H1 (cell line): ENCODE results near the gene MMAA. TPM values are rescaled to one million over a fixed set of nuclear protein-coding genes. Genes with fewer than 3 reads are reported as not detected.

Experiments used
- CTCF ChIA-PET: fragments of 300-600 bp; sonication (Branson Sonifier 250); formaldehyde crosslinking; loops from one replicate; lab custom pipeline; 2021; ENCODE audit not compliant: partially characterized antibody; lab: Charles Lee
- POLR2A ChIA-PET: fragments of 300-600 bp; sonication (Branson Sonifier 250); formaldehyde crosslinking; loops from one replicate; lab custom pipeline; 2021; ENCODE audit warnings: inconsistent platforms; ENCODE audit not compliant: partially characterized antibody; lab: Charles Lee
- DNase-seq, 2 experiments: peaks; one replicate each; pipeline versions ENCODE4 v3.0.0 to v3.0.0-alpha.2; 2010 to 2022; ENCODE audit warnings: low spot score in 2 of 2, low read depth in 1 of 2, mixed read lengths in 1 of 2
- FAIRE-seq: peaks from 2 replicates; lab custom pipeline; 2011; peaks lifted over from hg19 to GRCh38; lab: Jason Lieb, UNC
- H2AFZ ChIP-seq: 2 replicates; pipeline ENCODE4 v1.8.1; 2012; ENCODE audit warnings: low read length, inconsistent platforms
- H2AK5ac ChIP-seq: 2 replicates; pipeline ENCODE4 v1.6.1; 2013; ENCODE audit warnings: low read depth, low read length
- H2BK120ac ChIP-seq: replicated peaks from 2 replicates; pipeline ENCODE3; 2013; ENCODE audit warnings: low read depth, low read length, inconsistent platforms
- H2BK12ac ChIP-seq: 2 replicates; pipeline ENCODE4 v1.6.1; 2013; ENCODE audit warnings: low read depth, low read length
- H2BK15ac ChIP-seq: 2 replicates; pipeline ENCODE4 v1.6.1; 2013; ENCODE audit warnings: low read length
- H2BK20ac ChIP-seq: 2 replicates; pipeline ENCODE4 v1.6.1; 2013; ENCODE audit warnings: low read length
- H2BK5ac ChIP-seq: 2 replicates; pipeline ENCODE4 v1.6.1; 2013; ENCODE audit warnings: low read depth, low read length
- H3K14ac ChIP-seq: 2 replicates; pipeline ENCODE4 v1.6.1; 2013; ENCODE audit warnings: inconsistent platforms; ENCODE audit not compliant: insufficient read length
- H3K18ac ChIP-seq: 2 replicates; pipeline ENCODE4 v1.6.1; 2013; ENCODE audit warnings: low read length; ENCODE audit errors: extremely low read depth
- H3K23ac ChIP-seq: 2 replicates; pipeline ENCODE4 v1.6.1; 2013; ENCODE audit warnings: inconsistent platforms; ENCODE audit not compliant: insufficient read length
- H3K23me2 ChIP-seq: 2 replicates; pipeline ENCODE4 v1.6.1; 2013; ENCODE audit warnings: low read depth, low read length
- H3K27ac ChIP-seq: 2 replicates; pipeline ENCODE4 v1.6.1; 2011; ENCODE audit warnings: low read depth, low read length, inconsistent platforms
- H3K27me3 ChIP-seq, 4 experiments: replicated peaks in 1 of 4; 1 replicate in 1 of 4; 2 replicates in 3 of 4; pipeline versions ENCODE4 v1.6.1 to v1.8.1; 2011 to 2013; ENCODE audit warnings: low read length in 3 of 4, mild to moderate bottlenecking in 3 of 4, inconsistent platforms in 2 of 4, mixed read lengths in 2 of 4, moderate library complexity in 1 of 4; ENCODE audit not compliant: control insufficient read depth in 3 of 4, insufficient read depth in 3 of 4; ENCODE audit errors: extremely low read depth in 1 of 4
- H3K36me3 ChIP-seq, 4 experiments: 2 replicates each; pipeline versions ENCODE4 v1.6.1 to v1.8.1; 2011 to 2013; ENCODE audit warnings: mild to moderate bottlenecking in 4 of 4, low read length in 3 of 4, moderate library complexity in 2 of 4, control low read depth in 1 of 4, inconsistent platforms in 1 of 4; ENCODE audit not compliant: insufficient read depth in 4 of 4, control insufficient read depth in 2 of 4
- H3K4ac ChIP-seq: replicated peaks from 2 replicates; pipeline ENCODE3; 2013; ENCODE audit warnings: low read length, low read depth, mixed read lengths, inconsistent platforms; ENCODE audit not compliant: insufficient read length
- H3K4me1 ChIP-seq, 4 experiments: replicated peaks in 1 of 4; 1 replicate in 1 of 4; 2 replicates in 3 of 4; pipeline versions ENCODE4 v1.6.1 to v1.8.1; 2011 to 2013; ENCODE audit warnings: low read length in 3 of 4, inconsistent platforms in 2 of 4, mixed read lengths in 1 of 4; ENCODE audit not compliant: insufficient read depth in 4 of 4, control insufficient read depth in 3 of 4
- H3K4me2 ChIP-seq, 2 experiments: 2 replicates each; pipeline versions ENCODE4 v1.6.1 to v1.8.1; 2011 to 2013; ENCODE audit warnings: low read depth in 2 of 2, low read length in 2 of 2, control low read depth in 1 of 2, inconsistent platforms in 1 of 2, mild to moderate bottlenecking in 1 of 2; ENCODE audit not compliant: insufficient read depth in 1 of 2
- H3K4me3 ChIP-seq, 4 experiments: fragments of 200-600, 300-600 bp in 1 of 4; sonication (generic), shearing (Covaris generic), sonication (Bioruptor Twin) in 1 of 4; 2 replicates each; pipeline versions ENCODE4 v1.5.1 to v1.8.1; 2011 to 2016; ENCODE audit warnings: low read length in 4 of 4, low read depth in 3 of 4, control low read depth in 2 of 4, inconsistent platforms in 2 of 4, mild to moderate bottlenecking in 2 of 4, mixed read lengths in 1 of 4, moderate library complexity in 1 of 4; ENCODE audit not compliant: insufficient read depth in 2 of 4; ENCODE audit errors: extremely low read depth in 1 of 4
- H3K56ac ChIP-seq: replicated peaks from 2 replicates; pipeline ENCODE3; 2013; ENCODE audit warnings: low read depth, mild to moderate bottlenecking, mixed read lengths, low read length, inconsistent platforms; ENCODE audit not compliant: insufficient read length
- H3K79me1 ChIP-seq: 2 replicates; pipeline ENCODE4 v1.6.1; 2013; ENCODE audit warnings: low read depth, low read length, control low read depth
- H3K79me2 ChIP-seq, 2 experiments: 2 replicates each; pipeline versions ENCODE4 v1.6.1 to v1.8.1; 2012 to 2013; ENCODE audit warnings: low read length in 2 of 2, mild to moderate bottlenecking in 2 of 2, inconsistent platforms in 1 of 2; ENCODE audit not compliant: insufficient read depth in 2 of 2, control insufficient read depth in 1 of 2
- H3K9ac ChIP-seq, 4 experiments: replicated peaks in 1 of 4; 1 replicate in 1 of 4; 2 replicates in 3 of 4; pipeline versions ENCODE4 v1.6.1 to v1.8.1; 2011 to 2013; ENCODE audit warnings: low read depth in 3 of 4, low read length in 3 of 4, control low read depth in 2 of 4, mild to moderate bottlenecking in 2 of 4, moderate library complexity in 2 of 4, inconsistent platforms in 1 of 4; ENCODE audit errors: extremely low read depth in 1 of 4
- H3K9me3 ChIP-seq, 2 experiments: 2 replicates each; pipeline versions ENCODE4 v1.6.1 to v1.8.1; 2012 to 2013; ENCODE audit warnings: mild to moderate bottlenecking in 2 of 2, moderate library complexity in 2 of 2, control low read depth in 1 of 2, inconsistent platforms in 1 of 2, low read depth in 1 of 2, low read length in 1 of 2, mixed read lengths in 1 of 2; ENCODE audit not compliant: insufficient read depth in 2 of 2
- H4K20me1 ChIP-seq, 2 experiments: replicated peaks in 1 of 2; 2 replicates each; pipeline versions ENCODE3 to v1.8.1; 2011 to 2013; ENCODE audit warnings: inconsistent platforms in 2 of 2, low read length in 2 of 2, mild to moderate bottlenecking in 1 of 2; ENCODE audit not compliant: insufficient read depth in 2 of 2, control insufficient read depth in 1 of 2
- H4K5ac ChIP-seq: 2 replicates; pipeline ENCODE4 v1.6.1; 2013; ENCODE audit warnings: low read length, low read depth, mixed read lengths, inconsistent platforms; ENCODE audit not compliant: insufficient read length
- H4K8ac ChIP-seq: 2 replicates; pipeline ENCODE4 v1.8.0; 2013; ENCODE audit warnings: mild to moderate bottlenecking, moderate library complexity, low read length, inconsistent platforms; ENCODE audit not compliant: insufficient read depth; ENCODE audit errors: extremely low read depth
- H4K91ac ChIP-seq: replicated peaks from 2 replicates; pipeline ENCODE3; 2013; ENCODE audit warnings: low read length, mixed read lengths, inconsistent platforms; ENCODE audit not compliant: insufficient read length
- CEBPB ChIP-seq: IDR thresholded peaks from 2 replicates; pipeline ENCODE4 v1.6.1; 2012; ENCODE audit warnings: low read depth, low read length
- KDM1A ChIP-seq: fragments of 200-600, 300-600 bp; sonication (generic); IDR thresholded peaks from 2 replicates; pipeline ENCODE4 v1.7.1; 2016; ENCODE audit warnings: mild to moderate bottlenecking, low read length, borderline replicate concordance
- PHF8 ChIP-seq: fragments of 200-600 bp; sonication (generic); conservative IDR thresholded peaks from 2 replicates; pipeline ENCODE4 v1.7.1; 2012; ENCODE audit warnings: low read depth, mild to moderate bottlenecking, inconsistent platforms, low read length, moderate library complexity
- POLR2AphosphoS5 ChIP-seq: IDR thresholded peaks from 2 replicates; pipeline ENCODE4 v1.6.1; 2011; ENCODE audit warnings: low read depth, low read length
- RAD21 ChIP-seq, 2 experiments: IDR thresholded peaks in 1 of 2; conservative IDR thresholded peaks in 1 of 2; 2 replicates each; pipeline ENCODE4 v1.6.1; 2011; ENCODE audit warnings: low read depth in 2 of 2, low read length in 2 of 2, improper control_type of control experiment in 1 of 2, inconsistent platforms in 1 of 2, mild to moderate bottlenecking in 1 of 2, moderate library complexity in 1 of 2
- RBBP5 ChIP-seq: IDR thresholded peaks from 2 replicates; pipeline ENCODE4 v1.7.1; 2012; ENCODE audit warnings: low read depth, mild to moderate bottlenecking, inconsistent platforms, low read length, moderate library complexity, borderline replicate concordance
- SIN3A ChIP-seq, 2 experiments: IDR thresholded peaks in 1 of 2; conservative IDR thresholded peaks in 1 of 2; 2 replicates each; pipeline ENCODE4 v1.6.1; 2011 to 2012; ENCODE audit warnings: low read length in 2 of 2, improper control_type of control experiment in 1 of 2, low read depth in 1 of 2, mild to moderate bottlenecking in 1 of 2
- SP2 ChIP-seq: IDR thresholded peaks from 2 replicates; pipeline ENCODE4 v1.6.1; 2012; ENCODE audit warnings: mild to moderate bottlenecking, low read length, inconsistent platforms
- polyA plus RNA-seq, 7 experiments: library from polyadenylated mRNA; depleted of rRNA in 3 of 7; stranded (reverse) in 5 of 7; unstranded in 2 of 7; fragments of >200 nt in 5 of 7; fragments of 200-250 nt in 2 of 7; gene quantifications; 1 replicate in 5 of 7; 2 replicates in 1 of 7; 4 replicates in 1 of 7; pipeline versions ENCODE4 v1.2.1 to v1.2.3, GENCODE V29; 2011 to 2013; ENCODE audit warnings: missing spikeins in 2 of 7, mixed read lengths in 2 of 7
- total RNA-seq: library from RNA; stranded (reverse); fragmentation: NEBNext Ultra II Directional; extraction: Animal tissue kit (Norgen Biotek cat#: 25700); gene quantifications from 2 replicates; pipeline ENCODE4 v1.2.1, GENCODE V29; 2021

MMAA gene
- total and polyA plus RNA-seq, 2 of the 8 experiments (the other 6 are each of a cell fraction or from before 2014, with no cell fraction given), result 0.98 to 4.9 TPM

DNA sequence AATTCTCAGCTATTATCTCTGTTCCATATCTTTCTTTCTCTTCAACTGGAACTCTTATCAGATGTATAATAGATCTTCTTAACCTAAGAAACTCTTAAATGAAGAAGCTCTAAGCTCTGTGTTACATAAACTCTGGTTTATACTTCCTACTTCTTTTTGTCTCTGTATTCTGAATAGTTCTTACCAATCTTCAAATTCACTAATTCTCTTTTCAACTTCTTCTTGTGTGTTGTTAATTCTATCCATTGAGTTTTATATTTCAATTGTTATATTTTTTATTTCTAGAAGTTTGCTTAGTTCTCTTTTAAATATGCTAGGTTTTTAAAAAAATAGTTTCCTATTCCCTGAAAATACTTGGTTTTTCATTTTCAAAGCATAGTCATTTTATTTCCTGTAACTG lies 13.2 kb upstream of the MMAA start:
- ChIA-PET POLR2A (no interaction called here), CTCF (no interaction called here)
- Histone ChIP-seq H3K79me2 (no peaks in the 10 kb centered on the region), H3K9ac (no peak overlapping the region), H2BK12ac (no peak overlapping the region), H3K56ac (no peak overlapping the region), H3K14ac (no peak overlapping the region), H3K4me1 (no peaks in the 10 kb centered on the region), H4K5ac (no peak overlapping the region), H3K36me3 (no peaks in the 10 kb centered on the region), H2BK5ac (no peak overlapping the region), H2BK120ac (no peak overlapping the region), H4K91ac (no peak overlapping the region), H3K18ac (no peak overlapping the region), H2BK15ac (no peak overlapping the region), H4K8ac (no peak overlapping the region), H3K23ac (no peak overlapping the region), H2AFZ (no peak overlapping the region), H3K27me3 (no peaks in the 10 kb centered on the region), H2AK5ac (no peak overlapping the region), H3K79me1 (no peaks in the 10 kb centered on the region), H3K23me2 (no peaks in the 10 kb centered on the region; the same call in 1 of the 2 replicates), H3K4me3 (no peak overlapping the region), H3K9me3 (no peaks in the 10 kb centered on the region), H4K20me1 (no peaks in the 10 kb centered on the region), H3K4me2 (no peak overlapping the region), H2BK20ac (no peak overlapping the region), H3K4ac (no peak overlapping the region), H3K27ac (no peak overlapping the region)
- TF ChIP-seq KDM1A, result no peak
- TF ChIP-seq RBBP5, result no peak
- TF ChIP-seq SIN3A (conservative IDR thresholded peaks at IDR 0.05 in 1 of 2, IDR thresholded peaks at IDR 0.05 in 1 of 2; ENCODE audit: low read depth in 1 of 2, low read length in 2 of 2), result no peak
- TF ChIP-seq RAD21 (IDR thresholded peaks at IDR 0.05 in 1 of 2, conservative IDR thresholded peaks at IDR 0.05 in 1 of 2; ENCODE audit: low read depth in 2 of 2, low read length in 2 of 2), result no peak
- TF ChIP-seq CEBPB, result no peak
- no peak for TF ChIP-seq POLR2AphosphoS5
- no peak for TF ChIP-seq PHF8
- TF ChIP-seq SP2, result no peak
- no peak for FAIRE-seq
- no peak for DNase-seq
